GM21423 (cell line): ENCODE results near the gene UBR4.
"Not testable (repeated sequence)": the region's sequence is repeated elsewhere in the genome, so short reads cannot be mapped to it uniquely, and the experiment has no call there.

ENCODE experiments used
- ATAC-seq: cut with Tn5 transposase; IDR thresholded peaks from one replicate; pipeline ENCODE4 v1.9.1; 2021; ENCODE audit warnings: mild to moderate bottlenecking, moderate library complexity; ENCODE audit not compliant: unreplicated experiment

UBR4 gene

GRCh38 chr1:19191811-19192210, 18.3 kb downstream of the UBR4 start:
- ATAC-seq: no peak

GRCh38 chr1:19190468-19190867, 19.6 kb downstream of the UBR4 start:
- ATAC-seq: no peak

GRCh38 chr1:19189270-19189669, 20.8 kb downstream of the UBR4 start:
- no peak for ATAC-seq

- no peak for ATAC-seq
These were observed 22.2 kb downstream of the UBR4 start for GRCh38 chr1:19187852-19188251.

GRCh38 chr1:19186001-19186400, 24.1 kb downstream of the UBR4 start:
- ATAC-seq: no peak

- no peak for ATAC-seq
These were observed 27.8 kb downstream of the UBR4 start for GRCh38 chr1:19182223-19182622.

GRCh38 chr1:19180265-19180657, 29.8 kb downstream of the UBR4 start:
- not testable (repeated sequence) for ATAC-seq

GRCh38 chr1:19179597-19180264, 30.3 kb downstream of the UBR4 start:
- ATAC-seq: no peak

- ATAC-seq: no peak
These were observed 31.2 kb downstream of the UBR4 start for GRCh38 chr1:19178734-19179398.

- ATAC-seq: no peak
These were observed 32.3 kb downstream of the UBR4 start for GRCh38 chr1:19177811-19178210.

- no peak for ATAC-seq
These were observed 40.4 kb downstream of the UBR4 start for GRCh38 chr1:19169642-19170041.

- ATAC-seq: no peak
These were observed 42.9 kb downstream of the UBR4 start for GRCh38 chr1:19167140-19167539.

GRCh38 chr1:19166066-19166465, 44.0 kb downstream of the UBR4 start:
- no peak for ATAC-seq

- no peak for ATAC-seq
These were observed 44.6 kb downstream of the UBR4 start for GRCh38 chr1:19165501-19165900.

- ATAC-seq: no peak
These were observed 45.6 kb downstream of the UBR4 start for GRCh38 chr1:19164274-19165015.

- ATAC-seq: no peak
These were observed 46.8 kb downstream of the UBR4 start for GRCh38 chr1:19163261-19163660.

GRCh38 chr1:19160831-19161230, 49.2 kb downstream of the UBR4 start:
- ATAC-seq: no peak

GRCh38 chr1:19157653-19158052, 52.4 kb downstream of the UBR4 start:
- ATAC-seq: no peak

- ATAC-seq: no peak
These were observed 53.4 kb downstream of the UBR4 start for GRCh38 chr1:19156676-19157075.

- no peak for ATAC-seq
These were observed 55.2 kb downstream of the UBR4 start for GRCh38 chr1:19154876-19155275.

GRCh38 chr1:19153169-19153568, 56.9 kb downstream of the UBR4 start:
- no peak for ATAC-seq

GRCh38 chr1:19151537-19151936, 58.5 kb downstream of the UBR4 start:
- no peak for ATAC-seq
